B cell (primary cell): ENCODE results near the gene PAQR3. TPM values are rescaled to one million over a fixed set of nuclear protein-coding genes. Genes with fewer than 3 reads are reported as not detected.

Experiments
- ATAC-seq: fragments of 200-7000 bp; cut with Tn5 transposase; one replicate; pipeline ENCODE4 v1.10.0; 2021; ENCODE audit warnings: low read depth, mild to moderate bottlenecking, moderate number of reproducible peaks, moderate library complexity
- CTCF ChIA-PET: fragments of 350-600 bp; sonication (Branson Sonifier 250); formaldehyde crosslinking; loops from one replicate; lab custom pipeline; 2021; ENCODE audit warnings: antibody characterized with exemption, inconsistent platforms; lab: Charles Lee
- POLR2A ChIA-PET: fragments of 350-600 bp; sonication (Branson Sonifier 250); formaldehyde crosslinking; loops from one replicate; lab custom pipeline; 2021; ENCODE audit warnings: antibody characterized with exemption; lab: Charles Lee
- DNase-seq: peaks from one replicate; pipeline ENCODE4 v3.0.0; 2013
- H2AFZ ChIP-seq: 2 replicates; pipeline ENCODE4 v1.6.1; 2012; ENCODE audit warnings: mild to moderate bottlenecking, low read depth, low read length; ENCODE audit not compliant: insufficient read depth, poor library complexity, severe bottlenecking
- H3K27ac ChIP-seq, 2 donors: 1 replicate in 1 of 2; 2 replicates in 1 of 2; pipeline ENCODE4 v1.5.1; 2012 to 2013; ENCODE audit warnings: low read length in 2 of 2, mild to moderate bottlenecking in 2 of 2, moderate library complexity in 1 of 2
- H3K27me3 ChIP-seq, 4 experiments: fragments of 200-600 bp in 1 of 4; sonication (generic) in 1 of 4; replicated peaks in 1 of 4; 1 replicate in 2 of 4; 2 replicates in 2 of 4; pipeline versions ENCODE4 v1.6.1 to v1.7.0; 2013 to 2016; ENCODE audit warnings: low read length in 3 of 4, mild to moderate bottlenecking in 2 of 4, mixed read lengths in 1 of 4, moderate library complexity in 1 of 4; ENCODE audit not compliant: insufficient read depth in 4 of 4, control insufficient read depth in 3 of 4; ENCODE audit errors: control extremely low read depth in 1 of 4
- H3K36me3 ChIP-seq, 2 experiments: replicated peaks in 1 of 2; 1 replicate in 1 of 2; 2 replicates in 1 of 2; pipeline versions ENCODE4 v1.6.1 to v1.7.1; 2013; ENCODE audit warnings: low read length in 1 of 2; ENCODE audit not compliant: insufficient read depth in 2 of 2, control insufficient read depth in 1 of 2; ENCODE audit errors: control extremely low read depth in 1 of 2, extremely low read depth in 1 of 2
- H3K4me1 ChIP-seq, 2 donors: fragments of 200-600 bp in 1 of 2; sonication (generic) in 1 of 2; 1 replicate in 1 of 2; 2 replicates in 1 of 2; pipeline versions ENCODE4 v1.5.1 to v1.6.1; 2013 to 2017; ENCODE audit warnings: low read length in 2 of 2; ENCODE audit not compliant: control insufficient read depth in 2 of 2, insufficient read depth in 2 of 2
- H3K4me2 ChIP-seq: replicated peaks from 2 replicates; pipeline ENCODE3; 2012; ENCODE audit warnings: mild to moderate bottlenecking, low read depth, low read length; ENCODE audit not compliant: poor library complexity, severe bottlenecking
- H3K4me3 ChIP-seq, 5 experiments: fragments of 200-600 bp in 1 of 5; sonication (generic) in 1 of 5; 1 replicate in 3 of 5; 2 replicates in 2 of 5; pipeline versions ENCODE4 v1.5.1 to v1.7.0; 2011 to 2016; ENCODE audit warnings: low read length in 4 of 5, mild to moderate bottlenecking in 4 of 5, low read depth in 2 of 5, control low read depth in 1 of 5, moderate library complexity in 1 of 5; ENCODE audit not compliant: insufficient read depth in 1 of 5; ENCODE audit errors: control extremely low read depth in 1 of 5, extremely low read depth in 1 of 5
- H3K79me2 ChIP-seq: fragments of 200-600 bp; sonication (generic); one replicate; pipeline ENCODE4 v1.6.0; 2016; ENCODE audit warnings: low read length; ENCODE audit not compliant: control insufficient read depth, insufficient read depth
- H3K9ac ChIP-seq: fragments of 200-600 bp; sonication (generic); 2 replicates; pipeline ENCODE4 v1.6.1; 2017; ENCODE audit warnings: mild to moderate bottlenecking, low read length, moderate library complexity
- H3K9me3 ChIP-seq, 3 donors: one replicate each; pipeline versions ENCODE4 v1.6.1 to v1.7.1; 2013; ENCODE audit warnings: low read length in 2 of 3; ENCODE audit not compliant: control insufficient read depth in 2 of 3, insufficient read depth in 1 of 3; ENCODE audit errors: control extremely low read depth in 1 of 3
- H4K20me1 ChIP-seq: 2 replicates; pipeline ENCODE4 v1.6.0; 2012; ENCODE audit warnings: mild to moderate bottlenecking, low read length; ENCODE audit not compliant: insufficient read depth, control insufficient read depth, poor library complexity, severe bottlenecking
- H3K27ac Mint-ChIP-seq: one replicate; pipeline ENCODE4 v1.8.0; 2021; ENCODE audit warnings: mixed read lengths
- H3K27me3 Mint-ChIP-seq: one replicate; pipeline ENCODE4 v1.8.0; 2021; ENCODE audit warnings: mixed read lengths
- H3K4me1 Mint-ChIP-seq: one replicate; pipeline ENCODE4 v1.8.0; 2021; ENCODE audit warnings: mixed read lengths
- H3K4me3 Mint-ChIP-seq: one replicate; pipeline ENCODE4 v1.8.0; 2021; ENCODE audit warnings: mixed read lengths
- H3K9me3 Mint-ChIP-seq: one replicate; pipeline ENCODE4 v1.8.0; 2022; ENCODE audit warnings: mixed read lengths; ENCODE audit not compliant: insufficient read depth
- EZH2 ChIP-seq: IDR thresholded peaks from 2 replicates; pipeline ENCODE4 v1.6.1; 2012; ENCODE audit warnings: borderline replicate concordance, low read depth, mild to moderate bottlenecking, moderate library complexity, low read length; ENCODE audit not compliant: insufficient read depth, poor library complexity, severe bottlenecking
- intact Hi-C: fragments of 100-400 bp; cut with micrococcal nuclease; formaldehyde crosslinking; loops from one replicate; pipeline ENCODE4 v1.10.0; 2022
- polyA plus RNA-seq: library from polyadenylated mRNA; depleted of rRNA; stranded (reverse); fragments of >200 nt; gene quantifications from 2 replicates; pipeline ENCODE4 v1.2.3, GENCODE V29; 2012
- total RNA-seq, 2 donors: library from RNA; stranded (reverse); fragments of 120-200 nt in 1 of 2; gene quantifications; 1 replicate in 1 of 2; 2 replicates in 1 of 2; pipeline versions ENCODE4 v1.2.3 to v1.2.4, GENCODE V29; 2013 to 2022
- TF ChIP-seq, protein P1 (sequence below): fragments of 200-600 bp; IDR thresholded peaks from one replicate; pipeline ENCODE4 v1.8.0; 2022; ENCODE audit warnings: antibody characterized with exemption, mild to moderate bottlenecking

The PAQR3 gene
- total and polyA plus RNA-seq, 2 donors (not counting 1 experiment from before 2014, with no cell fraction given) = 5.3 to 12.6 TPM

DNA sequence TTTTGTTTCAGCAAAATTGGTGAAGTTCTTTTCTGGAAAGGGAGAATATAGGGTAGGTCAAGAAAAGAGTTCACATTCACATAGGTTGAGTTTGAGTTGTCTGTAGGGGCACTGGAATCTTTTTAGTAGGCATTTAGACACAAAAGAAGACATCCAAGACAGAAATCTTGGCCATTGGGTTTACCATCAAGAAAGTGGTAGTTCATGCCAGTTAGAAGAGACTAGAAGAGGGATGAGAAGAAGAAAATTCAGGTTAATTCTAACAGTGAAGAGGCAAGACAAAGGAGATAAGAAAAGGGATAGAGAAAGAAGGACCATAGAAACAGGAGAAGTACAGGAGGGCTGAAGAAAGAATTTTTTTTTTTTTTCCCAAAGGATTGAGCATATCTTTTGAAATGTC lies 39.9 kb downstream of the PAQR3 start:
- TF ChIP-seq, protein P1, sequence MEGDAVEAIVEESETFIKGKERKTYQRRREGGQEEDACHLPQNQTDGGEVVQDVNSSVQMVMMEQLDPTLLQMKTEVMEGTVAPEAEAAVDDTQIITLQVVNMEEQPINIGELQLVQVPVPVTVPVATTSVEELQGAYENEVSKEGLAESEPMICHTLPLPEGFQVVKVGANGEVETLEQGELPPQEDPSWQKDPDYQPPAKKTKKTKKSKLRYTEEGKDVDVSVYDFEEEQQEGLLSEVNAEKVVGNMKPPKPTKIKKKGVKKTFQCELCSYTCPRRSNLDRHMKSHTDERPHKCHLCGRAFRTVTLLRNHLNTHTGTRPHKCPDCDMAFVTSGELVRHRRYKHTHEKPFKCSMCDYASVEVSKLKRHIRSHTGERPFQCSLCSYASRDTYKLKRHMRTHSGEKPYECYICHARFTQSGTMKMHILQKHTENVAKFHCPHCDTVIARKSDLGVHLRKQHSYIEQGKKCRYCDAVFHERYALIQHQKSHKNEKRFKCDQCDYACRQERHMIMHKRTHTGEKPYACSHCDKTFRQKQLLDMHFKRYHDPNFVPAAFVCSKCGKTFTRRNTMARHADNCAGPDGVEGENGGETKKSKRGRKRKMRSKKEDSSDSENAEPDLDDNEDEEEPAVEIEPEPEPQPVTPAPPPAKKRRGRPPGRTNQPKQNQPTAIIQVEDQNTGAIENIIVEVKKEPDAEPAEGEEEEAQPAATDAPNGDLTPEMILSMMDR = no peak
- no peak for TF ChIP-seq EZH2
- Histone ChIP-seq H3K27me3 (no peaks in the 10 kb centered on the region), H3K4me3 (no peak overlapping the region), H2AFZ (no peak overlapping the region), H3K4me1 (no peaks in the 10 kb centered on the region), H3K79me2 (no peaks in the 10 kb centered on the region), H4K20me1 (no peaks in the 10 kb centered on the region), H3K9ac (no peak overlapping the region), H3K4me2 (no peak overlapping the region), H3K9me3 (no peaks in the 10 kb centered on the region), H3K27ac (no peak overlapping the region), H3K36me3 (peaks cover 0 to 12% of the 10 kb centered on the region in 2 experiments)
- no peak overlapping the region for H3K27ac Mint-ChIP-seq
- no peak for DNase-seq
- no peak for ATAC-seq
- H3K27me3 Mint-ChIP-seq = no peaks in the 10 kb centered on the region
- no peaks in the 10 kb centered on the region for H3K9me3 Mint-ChIP-seq
- POLR2A ChIA-PET = no interaction called here
- no peak overlapping the region for H3K4me3 Mint-ChIP-seq
- no peaks in the 10 kb centered on the region for H3K4me1 Mint-ChIP-seq
- intact Hi-C loops = no loop called here
- CTCF ChIA-PET = no interaction called here

DNA sequence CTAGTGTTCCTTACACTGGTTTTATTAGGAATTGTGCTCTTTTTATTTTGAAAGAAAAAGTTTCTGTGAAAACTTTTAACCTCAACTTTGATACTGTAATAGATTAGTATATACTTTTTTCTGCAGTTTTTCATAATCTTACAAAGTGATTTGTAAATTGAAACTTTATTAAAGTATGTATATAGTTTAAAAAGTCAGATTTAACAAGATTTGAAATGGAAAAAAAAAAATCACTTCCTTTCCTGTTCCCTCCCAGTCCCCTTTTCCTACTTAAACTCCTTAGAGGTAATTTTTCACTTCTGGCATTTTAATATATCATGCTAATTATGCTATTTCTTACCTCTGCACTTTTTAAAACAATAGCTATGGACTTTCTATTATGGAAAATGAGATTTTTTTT lies 49.3 kb downstream of the PAQR3 start:
- TF ChIP-seq EZH2 = no peak
- TF ChIP-seq, protein P1 = no peak
- Histone ChIP-seq H3K27ac (no peak overlapping the region), H3K36me3 (peaks cover 17 to 65% of the 10 kb centered on the region in 2 experiments), H3K4me2 (no peak overlapping the region), H3K27me3 (no peaks in the 10 kb centered on the region), H3K9me3 (no peaks in the 10 kb centered on the region), H4K20me1 (no peaks in the 10 kb centered on the region), H2AFZ (no peak overlapping the region), H3K9ac (no peak overlapping the region), H3K4me3 (no peak overlapping the region), H3K4me1 (no peaks in the 10 kb centered on the region), H3K79me2 (no peaks in the 10 kb centered on the region)
- Mint-ChIP-seq H3K9me3 (no peaks in the 10 kb centered on the region), H3K4me3 (no peak overlapping the region), H3K27me3 (no peaks in the 10 kb centered on the region), H3K27ac (no peak overlapping the region), H3K4me1 (peaks cover 18% of the 10 kb centered on the region)
- CTCF ChIA-PET = no interaction called here
- no peak for ATAC-seq
- POLR2A ChIA-PET = no interaction called here
- intact Hi-C loops = no loop called here
- DNase-seq = no peak
